Stimulated activated CD8-positive, alpha-beta memory T cell treated with anti-CD3 and anti-CD28 coated beads, Interleukin-12 subunit alpha, Interleukin-12 subunit beta, amount 100 ng/mL, for 1 hour (primary cell): ENCODE measurements around the gene MYOM3.

Experiments
- DNase-seq: peaks from one replicate; pipeline ENCODE4 v3.0.0-alpha.2; 2020; ENCODE audit warnings: low read depth

MYOM3 gene

DNA sequence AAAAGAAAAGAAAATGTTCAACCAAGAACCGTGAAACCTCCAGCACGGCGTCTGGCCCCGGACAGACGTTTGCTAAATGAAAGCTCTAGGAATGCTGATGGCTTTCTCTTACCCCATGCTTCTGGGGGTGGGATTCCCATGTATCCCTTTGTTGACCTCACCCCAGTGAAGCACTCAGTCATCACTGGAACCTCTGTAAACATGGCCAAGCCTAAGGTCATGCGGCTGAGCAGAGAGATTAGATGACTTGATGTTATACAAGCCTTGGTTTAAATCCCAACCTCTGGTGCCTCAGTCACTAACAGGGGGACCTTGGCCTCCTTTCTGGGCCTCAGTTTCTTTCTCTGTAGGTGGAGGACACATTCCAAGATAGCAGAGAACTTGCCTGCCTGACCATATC lies 2.8 kb upstream of the MYOM3 start:
- DNase-seq: no peak

DNA sequence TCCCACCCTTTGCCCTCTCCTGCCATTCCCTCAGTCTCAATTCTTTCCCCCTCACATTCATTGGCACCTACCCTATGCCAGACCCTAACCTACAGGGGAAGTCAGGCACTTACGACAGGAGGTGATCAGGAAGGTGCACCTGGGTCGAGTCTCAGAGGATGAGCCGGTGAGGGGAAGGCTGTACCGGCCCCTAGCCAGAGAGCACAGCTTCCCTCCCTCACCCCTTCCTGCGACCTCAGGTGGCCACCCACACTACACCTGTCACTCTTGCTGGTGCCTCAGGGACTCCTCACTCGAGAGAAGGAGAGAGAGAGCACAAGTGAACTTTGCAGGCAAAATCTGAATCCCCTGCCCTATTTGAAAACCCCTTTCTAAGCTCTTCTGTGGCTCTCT lies 1.7 kb upstream of the MYOM3 start:
- DNase-seq: no peak

GRCh38 chr1:24111262-24111995 lies 506 bp downstream of the MYOM3 start:
- DNase-seq: no peak

DNA sequence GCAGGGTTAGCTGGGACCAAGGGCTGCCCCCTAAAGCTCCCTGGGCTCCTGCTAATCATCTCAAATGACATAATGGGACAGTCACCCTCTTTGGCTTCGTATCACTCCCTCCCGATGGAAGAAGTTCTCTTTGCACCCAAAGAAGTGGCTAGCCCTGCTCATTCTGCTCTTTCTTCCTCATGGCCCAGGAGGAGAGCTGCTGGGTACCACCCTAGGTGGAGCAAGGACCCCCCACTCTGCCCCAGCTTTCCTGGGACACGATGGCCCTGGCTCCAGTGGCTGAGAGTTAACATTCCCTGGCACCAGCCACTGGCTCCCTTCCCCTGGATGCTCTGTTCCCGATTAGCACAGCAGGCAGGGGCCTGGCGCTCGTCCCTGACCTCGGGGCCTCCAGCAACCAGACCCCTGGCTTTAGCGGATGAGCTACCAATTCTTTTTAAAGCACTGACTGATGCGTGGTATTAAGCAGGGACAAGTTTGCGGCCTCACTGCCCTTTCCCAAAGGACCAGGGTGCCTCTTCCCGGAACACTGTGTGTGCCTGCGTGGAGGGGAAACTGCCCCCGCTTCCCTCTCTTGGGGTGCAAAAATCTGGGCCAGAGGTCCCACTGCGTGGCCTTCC lies 1.2 kb downstream of the MYOM3 start:
- DNase-seq: no peak

GRCh38 chr1:24109686-24110475 lies 2.1 kb downstream of the MYOM3 start:
- DNase-seq: no peak

DNA sequence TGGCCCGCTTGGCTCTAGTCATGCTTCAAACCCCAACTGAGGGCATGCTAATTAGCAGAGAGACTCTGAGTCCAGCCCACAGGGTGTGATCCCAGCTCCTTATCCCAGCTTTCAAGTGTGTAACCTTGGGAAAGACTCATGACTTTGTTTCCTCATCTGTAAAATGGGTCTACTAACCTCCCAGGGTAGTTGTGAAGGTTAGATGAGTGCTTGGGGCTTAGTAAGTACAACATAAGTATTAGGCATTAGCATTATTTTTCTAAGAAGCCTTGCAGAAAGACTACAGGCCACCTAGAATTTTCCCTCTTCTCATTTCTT lies 2.8 kb downstream of the MYOM3 start:
- DNase-seq: no peak

GRCh38 chr1:24108334-24109165 lies 3.4 kb downstream of the MYOM3 start:
- no peak for DNase-seq

GRCh38 chr1:24107462-24108138 lies 4.3 kb downstream of the MYOM3 start:
- DNase-seq: no peak

- no peak for DNase-seq
These were observed 6.4 kb downstream of the MYOM3 start for GRCh38 chr1:24105368-24106160.

DNA sequence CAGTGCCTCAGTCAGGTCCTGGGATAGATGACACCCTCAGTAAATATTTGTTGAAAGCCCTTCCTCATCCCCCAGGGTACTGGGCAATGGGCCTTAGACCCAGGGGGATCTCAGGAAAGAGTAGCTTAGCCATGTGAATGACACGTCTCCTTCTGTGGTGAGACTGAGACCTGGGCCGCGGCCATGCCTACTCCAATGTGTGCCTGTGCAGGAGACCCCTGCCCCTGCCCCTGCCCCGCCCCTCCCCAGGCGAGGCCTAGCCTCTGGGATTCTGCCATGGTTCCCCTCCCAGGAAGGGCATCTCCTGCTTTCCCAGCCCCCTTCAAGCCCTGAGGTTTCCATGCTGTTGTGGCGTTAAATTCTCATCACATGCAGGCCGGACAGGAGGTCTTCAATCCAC lies 7.1 kb downstream of the MYOM3 start:
- DNase-seq: no peak

GRCh38 chr1:24103879-24104278 lies 8.1 kb downstream of the MYOM3 start:
- no peak for DNase-seq

GRCh38 chr1:24103408-24103807 lies 8.5 kb downstream of the MYOM3 start:
- DNase-seq: no peak

DNA sequence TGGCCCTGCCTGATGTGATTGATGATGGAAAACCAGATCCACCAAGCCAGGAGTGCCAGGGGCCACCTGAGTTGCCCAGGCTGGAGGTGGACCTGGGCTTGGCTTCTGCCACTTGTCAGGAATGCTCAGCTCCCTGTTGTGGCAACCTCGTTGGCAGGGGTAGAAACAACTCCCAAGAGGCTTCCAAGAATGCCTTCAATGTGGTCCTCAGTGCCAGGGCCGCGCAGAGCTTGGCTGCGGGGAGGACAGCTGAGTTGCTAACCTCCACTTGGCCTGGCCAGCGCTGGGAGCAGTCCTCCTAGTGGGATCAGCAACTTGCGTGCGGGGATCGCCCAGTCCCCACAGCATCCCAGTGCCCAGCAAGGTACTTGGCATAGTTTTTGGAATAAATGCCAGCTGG lies 9.0 kb downstream of the MYOM3 start:
- DNase-seq: no peak

GRCh38 chr1:24101796-24102586 lies 9.9 kb downstream of the MYOM3 start:
- DNase-seq: no peak

GRCh38 chr1:24100945-24101737 lies 10.8 kb downstream of the MYOM3 start:
- no peak for DNase-seq

GRCh38 chr1:24098943-24099638 lies 12.8 kb downstream of the MYOM3 start:
- DNase-seq: no peak

GRCh38 chr1:24098102-24098501 lies 13.8 kb downstream of the MYOM3 start:
- no peak for DNase-seq

DNA sequence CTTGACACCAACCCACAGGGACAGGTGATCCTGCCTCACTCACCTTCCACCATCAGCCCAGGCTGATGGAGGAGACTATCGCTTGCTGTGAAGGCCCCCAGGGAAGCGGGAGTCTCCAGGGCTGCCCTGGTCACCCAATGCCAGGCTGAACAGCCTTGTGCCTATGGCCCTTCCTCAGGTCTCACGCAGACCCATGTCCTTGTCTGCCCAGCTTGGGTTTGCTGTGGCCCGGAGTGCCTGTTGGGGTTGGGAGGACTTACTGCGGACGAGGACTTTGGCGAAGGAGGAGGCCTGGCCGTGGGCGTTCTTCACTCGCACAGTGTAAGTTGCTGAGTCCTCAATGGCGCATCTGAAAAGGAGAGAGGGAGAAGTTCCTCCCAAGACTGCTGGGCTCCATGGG lies 14.3 kb downstream of the MYOM3 start:
- no peak for DNase-seq

DNA sequence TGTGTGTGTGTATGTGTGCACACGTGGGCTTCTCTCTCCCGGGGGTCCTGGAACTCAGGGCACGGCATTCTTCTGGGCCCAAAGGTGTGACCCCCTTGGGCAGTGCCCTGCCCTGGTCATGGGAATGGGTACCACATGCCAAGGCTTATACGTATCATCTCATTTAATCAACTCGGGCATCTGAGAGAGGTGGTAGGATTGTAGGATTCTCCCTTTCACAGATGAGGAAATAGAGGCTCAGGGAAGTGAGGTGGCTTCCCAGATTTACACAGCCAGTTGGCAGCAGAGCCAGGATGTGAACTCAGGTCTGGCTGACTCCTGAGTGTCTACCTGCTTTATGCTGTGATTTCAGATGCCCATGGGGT lies 15.2 kb downstream of the MYOM3 start:
- DNase-seq: no peak
